DOHH2 (cell line): ENCODE measurements around the gene POLA1.

Source experiments
- CTCF ChIP-seq: fragments of 200-600 bp; sonication (generic); IDR thresholded peaks from one replicate; pipeline ENCODE4 v1.5.1; 2014; ENCODE audit warnings: antibody characterized with exemption, mild to moderate bottlenecking, low read depth, low read length; ENCODE audit not compliant: poor library complexity, severe bottlenecking
- EZH2phosphoT487 ChIP-seq: fragments of 200-600 bp; sonication (generic); IDR thresholded peaks from 2 replicates; pipeline ENCODE4 v1.6.1; 2017; ENCODE audit warnings: borderline replicate concordance, mild to moderate bottlenecking, antibody characterized with exemption, low read length, moderate library complexity, mixed read lengths

- TF ChIP-seq CTCF (no peak), EZH2phosphoT487 (no peak)
Observed at GRCh38 chrX:24763989-24764388, 70.3 kb downstream of the POLA1 start.
